Measurements from ENCODE around the gene NPTX1.

The NPTX1 gene

GRCh38 chr17:80503921-80504320 is 27.5 kb upstream of the NPTX1 start:
- no peak for DNase-seq (ENCODE audit: low read depth in 1 of 2, low spot score in 1 of 2)

- DNase-seq (ENCODE audit: low read depth in 1 of 2, low spot score in 1 of 2): no peak
Measured at GRCh38 chr17:80503031-80503430, 26.6 kb upstream of the NPTX1 start.

- DNase-seq (ENCODE audit: low read depth in 1 of 2, low spot score in 1 of 2): no peak
Measured at GRCh38 chr17:80502578-80502877, 26.1 kb upstream of the NPTX1 start.

GRCh38 chr17:80501741-80502577 is 25.6 kb upstream of the NPTX1 start:
- no peak for DNase-seq (ENCODE audit: low read depth in 1 of 2, low spot score in 1 of 2)

GRCh38 chr17:80499961-80500665 is 23.7 kb upstream of the NPTX1 start:
- DNase-seq (ENCODE audit: low read depth in 1 of 2, low spot score in 1 of 2): no peak

GRCh38 chr17:80499560-80499959 is 23.2 kb upstream of the NPTX1 start:
- DNase-seq (ENCODE audit: low read depth in 1 of 2, low spot score in 1 of 2): no peak

- no peak for DNase-seq (ENCODE audit: low read depth in 1 of 2, low spot score in 1 of 2)
Measured at GRCh38 chr17:80498920-80499410, 22.6 kb upstream of the NPTX1 start.

- DNase-seq (ENCODE audit: low read depth in 1 of 2, low spot score in 1 of 2): no peak
Measured at GRCh38 chr17:80498242-80498919, 22.0 kb upstream of the NPTX1 start.

- DNase-seq (ENCODE audit: low read depth in 1 of 2, low spot score in 1 of 2): no peak
Measured at GRCh38 chr17:80497726-80498241, 21.4 kb upstream of the NPTX1 start.

- no peak for DNase-seq (ENCODE audit: low read depth in 1 of 2, low spot score in 1 of 2)
Measured at GRCh38 chr17:80494547-80494946, 18.1 kb upstream of the NPTX1 start.

GRCh38 chr17:80492343-80493136 is 16.1 kb upstream of the NPTX1 start:
- DNase-seq (ENCODE audit: low read depth in 1 of 2, low spot score in 1 of 2): no peak

GRCh38 chr17:80491478-80492342 is 15.3 kb upstream of the NPTX1 start:
- no peak for DNase-seq (ENCODE audit: low read depth in 1 of 2, low spot score in 1 of 2)

GRCh38 chr17:80487511-80487910 is 11.1 kb upstream of the NPTX1 start:
- DNase-seq (ENCODE audit: low read depth in 1 of 2, low spot score in 1 of 2): no peak

GRCh38 chr17:80486692-80487091 is 10.3 kb upstream of the NPTX1 start:
- no peak for DNase-seq (ENCODE audit: low read depth in 1 of 2, low spot score in 1 of 2)

- DNase-seq (ENCODE audit: low read depth in 1 of 2, low spot score in 1 of 2): no peak
Measured at GRCh38 chr17:80485846-80486245, 9.4 kb upstream of the NPTX1 start.

GRCh38 chr17:80482555-80483308 is 6.3 kb upstream of the NPTX1 start:
- no peak for DNase-seq (ENCODE audit: low read depth in 1 of 2, low spot score in 1 of 2)

GRCh38 chr17:80482058-80482318 is 5.6 kb upstream of the NPTX1 start:
- DNase-seq (ENCODE audit: low read depth in 1 of 2, low spot score in 1 of 2): no peak

GRCh38 chr17:80481284-80482057 is 5.1 kb upstream of the NPTX1 start:
- DNase-seq (ENCODE audit: low read depth in 1 of 2, low spot score in 1 of 2): no peak

GRCh38 chr17:80480248-80480647 is 3.8 kb upstream of the NPTX1 start:
- DNase-seq (ENCODE audit: low read depth in 1 of 2, low spot score in 1 of 2): no peak
